Erythroblast (primary cell): ENCODE measurements around the gene MASTL.
A peak's percentile ranks its signal among the peaks of the same experiment; 100 is the strongest.
"Not testable (repeated sequence)": the region's sequence is repeated elsewhere in the genome, so short reads cannot be mapped to it uniquely, and the experiment has no call there.

Source experiments
- DNase-seq, 2 experiments: peaks; one replicate each; lab custom pipeline; 2025; lab: John Stamatoyannopoulos, UW
- GATA1 ChIP-seq: IDR thresholded peaks from 2 replicates; pipeline ENCODE4 v1.6.1; 2011; ENCODE audit warnings: low read depth, mild to moderate bottlenecking, control low read depth, low read length, moderate library complexity
- POLR2A ChIP-seq: IDR thresholded peaks from 2 replicates; pipeline ENCODE4 v1.6.1; 2011; ENCODE audit warnings: mild to moderate bottlenecking, low read length

The MASTL gene

GRCh38 chr10:27155066-27155754 lies at the start of gene MASTL:
MASTL (plus strand) TSS chr10:27155352; CDS start chr10:27155427, 75 bp downstream.
- peak; percentile 96 to 98 for DNase-seq
- peak; percentile 93 for TF ChIP-seq POLR2A
- TF ChIP-seq GATA1, result no peak

GRCh38 chr10:27108165-27108564 lies 47.0 kb upstream of the MASTL start:
- TF ChIP-seq GATA1 (no peak), POLR2A (no peak)
- no peak for DNase-seq

GRCh38 chr10:27134371-27134770 lies 20.8 kb upstream of the MASTL start:
- TF ChIP-seq GATA1 (no peak), POLR2A (no peak)
- DNase-seq, result no peak

- no peak for DNase-seq
- TF ChIP-seq POLR2A (no peak), GATA1 (no peak)
Measured at GRCh38 chr10:27138277-27138676, 16.9 kb upstream of the MASTL start.

GRCh38 chr10:27143686-27144085 lies 11.5 kb upstream of the MASTL start:
- DNase-seq, result no peak
- TF ChIP-seq POLR2A, result no peak
- no peak for TF ChIP-seq GATA1

- TF ChIP-seq POLR2A, result no peak
- no peak for TF ChIP-seq GATA1
- DNase-seq, result no peak
Measured at GRCh38 chr10:27145937-27146336, 9.2 kb upstream of the MASTL start.

GRCh38 chr10:27147701-27148100 lies 7.5 kb upstream of the MASTL start:
- no peak for DNase-seq

GRCh38 chr10:27150261-27150660 lies 4.9 kb upstream of the MASTL start:
- TF ChIP-seq POLR2A, result no peak
- no peak for TF ChIP-seq GATA1
- DNase-seq, result no peak

More at GRCh38 chr10:27147701-27148100, 7.5 kb upstream of the MASTL start:
- no peak for TF ChIP-seq POLR2A
- no peak for TF ChIP-seq GATA1

GRCh38 chr10:27152687-27153086 lies 2.5 kb upstream of the MASTL start:
- no peak for TF ChIP-seq POLR2A
- no peak for TF ChIP-seq GATA1
- DNase-seq, result no peak

- peak in 1 of 2 experiments; percentile 55 for DNase-seq
- TF ChIP-seq GATA1, result no peak
- no peak for TF ChIP-seq POLR2A
Measured at GRCh38 chr10:27153329-27153728, 1.8 kb upstream of the MASTL start.

GRCh38 chr10:27153845-27154193 lies 1.3 kb upstream of the MASTL start:
- DNase-seq, result peak in 1 of 2 experiments; percentile 73
- TF ChIP-seq GATA1 (no peak), POLR2A (no peak)

GRCh38 chr10:27156566-27156965 lies 1.4 kb downstream of the MASTL start:
- not testable (repeated sequence) for DNase-seq

- TF ChIP-seq POLR2A (no peak), GATA1 (no peak)
- no peak for DNase-seq
Measured at GRCh38 chr10:27157150-27157549, 2.0 kb downstream of the MASTL start.

GRCh38 chr10:27158421-27158820 lies 3.3 kb downstream of the MASTL start:
- TF ChIP-seq POLR2A (no peak), GATA1 (no peak)
- DNase-seq, result no peak

GRCh38 chr10:27169849-27170248 lies 14.7 kb downstream of the MASTL start:
- TF ChIP-seq GATA1, result no peak
- no peak for TF ChIP-seq POLR2A
- DNase-seq, result no peak

- TF ChIP-seq POLR2A (no peak), GATA1 (no peak)
- no peak for DNase-seq
Measured at GRCh38 chr10:27188259-27188658, 33.1 kb downstream of the MASTL start.
